GM18951 (cell line): Measurements from ENCODE around the gene CD1B.

Experiments used
- POLR2A ChIP-seq: IDR thresholded peaks from 4 replicates; pipeline ENCODE4 v1.6.1; 2011; ENCODE audit warnings: mild to moderate bottlenecking; ENCODE audit not compliant: insufficient read length, insufficient read depth; ENCODE audit errors: extremely low read depth
- in situ Hi-C: fragments of 300-500 bp; cut with MboI; formaldehyde crosslinking; loops from one replicate; pipeline ENCODE4 v1.12.0; 2022; ENCODE audit warnings: low sequenced_read_pairs, mixed read lengths, inconsistent platforms; ENCODE audit not compliant: unreplicated experiment

Gene CD1B

DNA sequence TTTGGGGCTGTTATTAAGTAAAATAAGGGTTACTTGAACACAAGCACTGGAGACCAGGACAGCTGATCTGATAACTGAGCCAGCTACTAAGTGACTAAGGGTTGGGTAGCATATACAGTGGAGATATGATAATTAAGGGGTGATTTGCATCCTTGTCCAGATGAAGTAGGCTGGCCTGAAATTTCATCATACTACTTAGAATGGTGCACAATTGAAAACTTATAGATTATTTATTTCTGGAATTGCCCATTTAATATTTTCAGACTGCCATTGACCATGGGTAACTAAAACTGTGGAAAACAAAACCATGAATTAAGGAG lies 3.8 kb upstream of the CD1B start:
- in situ Hi-C loops = no loop called here
- TF ChIP-seq POLR2A = no peak

DNA sequence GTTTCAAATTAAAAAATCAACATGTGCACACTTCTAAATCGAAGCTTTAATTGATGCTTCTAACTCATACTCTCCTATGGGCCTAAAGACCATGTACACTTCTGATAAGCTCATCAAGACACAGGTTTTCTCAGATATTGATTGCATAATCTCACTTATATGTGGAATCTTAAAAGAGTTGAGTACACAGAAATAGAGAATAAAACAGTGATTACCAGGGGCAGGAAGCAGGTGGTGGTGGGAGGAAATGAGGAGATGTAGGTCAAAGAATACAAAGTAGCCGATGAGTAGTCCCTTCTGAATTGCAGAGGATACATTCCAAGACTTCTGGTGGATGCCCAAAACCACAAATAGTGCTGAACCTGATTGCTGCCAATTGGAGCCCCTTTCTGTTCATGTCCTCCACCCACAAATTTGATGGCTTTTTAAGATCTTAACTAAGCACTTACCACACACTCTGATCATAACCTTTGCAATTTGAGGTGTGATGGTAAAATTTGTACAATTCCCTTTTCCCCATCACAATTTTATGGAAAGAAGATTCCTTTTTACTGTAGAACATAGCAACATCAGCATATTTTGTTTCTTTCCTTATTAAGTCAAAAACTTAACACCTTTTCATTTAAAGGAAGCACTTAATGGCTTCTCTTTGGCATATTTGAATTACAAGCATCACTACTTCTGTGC lies 3.3 kb upstream of the CD1B start:
- TF ChIP-seq POLR2A = no peak
- in situ Hi-C loops = no loop called here

DNA sequence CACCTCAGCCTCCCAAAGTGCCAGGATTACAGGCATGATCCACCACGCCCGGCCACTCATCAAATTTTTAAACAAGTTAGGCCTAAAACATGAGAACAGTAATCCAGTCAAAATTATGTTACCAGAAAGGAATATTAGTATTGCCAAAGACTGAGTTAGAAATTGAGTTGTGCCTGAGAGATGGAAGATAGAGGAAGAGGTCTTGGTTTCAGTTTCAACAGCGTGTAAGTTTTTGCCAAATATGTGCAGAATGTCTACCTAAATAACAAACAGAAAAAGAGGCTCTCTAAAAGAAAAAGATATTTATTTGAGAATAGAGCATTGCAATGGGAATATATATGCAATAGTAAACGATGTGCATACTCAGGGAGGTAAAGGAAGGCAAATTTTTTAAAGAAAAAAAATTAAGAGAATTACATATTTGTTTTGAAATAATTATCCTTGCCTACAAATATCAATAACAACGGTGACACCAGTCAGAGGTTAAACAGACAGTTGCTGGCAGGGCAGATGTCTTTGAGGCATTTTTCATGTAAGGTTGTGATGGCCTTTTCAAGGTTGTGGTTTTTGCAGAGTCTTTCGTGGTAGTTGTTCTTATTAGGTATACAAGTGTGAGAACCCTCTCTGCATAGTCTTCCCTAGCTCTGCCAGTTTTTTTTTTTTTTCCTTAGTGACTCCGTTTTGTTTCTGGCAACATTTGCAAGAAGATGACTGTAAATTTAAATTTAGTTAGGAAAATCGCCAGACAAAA lies 2.2 kb upstream of the CD1B start:
- TF ChIP-seq POLR2A = no peak
- in situ Hi-C loops = no loop called here

DNA sequence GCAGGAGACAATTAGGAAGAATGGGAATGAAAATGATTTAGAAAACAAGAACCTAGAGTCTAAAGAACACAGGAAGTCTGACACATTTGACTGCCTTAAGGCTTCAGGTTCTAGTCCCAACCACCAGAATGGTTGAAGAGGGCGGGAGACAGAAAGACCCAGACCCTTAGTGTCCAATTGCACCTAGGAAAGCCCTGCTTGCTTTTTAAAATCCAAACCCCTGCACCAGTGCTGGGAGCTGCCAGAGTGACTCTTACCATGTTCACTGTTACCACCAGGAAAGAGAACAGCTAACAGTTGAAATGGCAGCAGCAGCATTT lies 265 bp downstream of the CD1B start:
- in situ Hi-C loops = no loop called here
- TF ChIP-seq POLR2A = no peak

DNA sequence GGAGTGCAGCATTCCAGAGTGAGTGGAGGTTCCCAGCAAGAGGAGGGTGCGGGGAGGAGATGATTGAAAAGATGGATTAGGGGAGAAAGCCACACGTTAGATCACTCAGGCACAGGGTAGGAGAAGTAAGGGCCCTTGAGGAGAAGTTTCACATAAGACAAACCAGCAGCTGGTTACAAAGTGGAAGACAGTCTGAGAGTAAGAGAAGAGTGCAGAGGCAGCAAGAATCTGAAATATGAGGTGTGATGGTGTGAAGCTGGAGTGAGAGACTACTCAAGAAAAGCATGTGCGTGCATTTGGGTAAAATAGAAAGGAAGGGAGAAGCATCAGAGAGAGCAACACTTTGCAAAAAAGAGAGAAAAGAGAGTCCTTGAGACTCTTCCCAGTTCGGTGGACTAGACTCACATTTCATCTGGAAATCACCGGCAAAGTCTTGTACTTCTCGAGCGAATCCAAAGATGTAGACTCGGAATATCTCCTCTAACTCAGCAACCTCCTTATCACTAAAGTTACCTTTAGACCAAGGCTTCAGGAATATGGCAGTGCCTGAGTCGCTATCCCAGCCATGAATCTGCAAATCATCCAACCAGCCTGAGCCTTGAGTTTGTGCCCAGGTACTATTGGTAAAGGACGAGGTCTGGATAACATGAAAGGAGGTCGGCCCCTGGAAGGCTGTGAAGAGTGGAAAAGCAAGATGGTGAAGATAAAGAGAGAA lies 783 bp downstream of the CD1B start:
- in situ Hi-C loops = no loop called here
- no peak for TF ChIP-seq POLR2A

DNA sequence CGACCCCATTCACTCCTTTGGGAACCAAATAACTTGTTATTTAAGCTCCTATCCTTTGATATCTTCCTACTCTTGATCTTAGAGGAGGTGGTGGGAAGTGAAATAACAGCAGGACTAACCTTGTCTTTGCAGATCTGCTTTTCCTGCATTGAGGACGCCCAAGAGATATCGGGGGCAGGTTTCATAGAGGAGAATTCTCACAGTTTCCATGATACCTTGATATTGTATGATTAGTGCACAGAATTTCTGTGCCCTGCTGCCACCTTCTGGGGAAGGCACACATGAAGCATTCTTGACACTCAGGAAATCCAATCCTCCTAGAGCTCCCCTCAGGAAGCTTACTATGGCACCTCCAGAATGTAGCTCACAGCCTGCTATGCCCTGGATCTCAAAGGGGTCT lies 1.6 kb downstream of the CD1B start:
- TF ChIP-seq POLR2A = no peak
- in situ Hi-C loops = no loop called here

DNA sequence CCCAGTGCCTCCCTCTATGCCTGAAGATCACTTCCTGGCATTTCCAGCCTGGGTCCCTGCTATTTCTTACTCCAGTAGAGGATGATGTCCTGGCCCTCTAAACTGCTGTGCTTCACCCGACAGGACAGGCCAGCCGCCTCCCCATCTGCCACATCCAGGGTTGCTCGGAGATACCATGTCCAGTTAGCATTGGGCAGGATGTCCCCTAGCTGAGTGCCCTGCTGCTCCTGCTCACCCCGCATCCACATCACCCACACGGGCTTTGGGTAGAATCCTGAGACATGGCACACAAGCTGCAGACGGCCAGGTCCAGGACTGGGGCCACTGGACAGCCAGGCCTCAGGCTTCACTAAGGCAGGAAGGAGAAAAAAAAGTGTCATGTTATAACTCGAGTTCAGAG lies 2.0 kb downstream of the CD1B start:
- no peak for TF ChIP-seq POLR2A
- in situ Hi-C loops = no loop called here

DNA sequence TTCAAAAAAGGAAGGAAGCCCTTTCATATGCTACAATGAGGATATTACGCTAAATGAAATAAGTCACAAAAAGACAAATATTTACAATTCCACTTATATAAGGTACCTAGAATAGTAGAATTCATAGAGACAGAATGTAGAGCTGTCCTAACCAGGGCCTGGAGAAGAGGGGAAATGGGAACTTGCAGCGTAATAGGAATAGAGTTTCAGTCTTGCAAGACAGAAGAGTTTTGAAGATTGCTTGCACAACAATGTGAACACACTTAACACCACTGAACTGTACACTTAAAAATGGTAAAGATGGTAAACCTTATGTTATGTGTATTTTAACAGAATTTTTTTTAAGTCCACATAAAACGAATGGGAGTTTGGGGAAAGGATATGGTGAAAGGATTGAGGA lies 2.9 kb downstream of the CD1B start:
- in situ Hi-C loops = no loop called here
- no peak for TF ChIP-seq POLR2A

DNA sequence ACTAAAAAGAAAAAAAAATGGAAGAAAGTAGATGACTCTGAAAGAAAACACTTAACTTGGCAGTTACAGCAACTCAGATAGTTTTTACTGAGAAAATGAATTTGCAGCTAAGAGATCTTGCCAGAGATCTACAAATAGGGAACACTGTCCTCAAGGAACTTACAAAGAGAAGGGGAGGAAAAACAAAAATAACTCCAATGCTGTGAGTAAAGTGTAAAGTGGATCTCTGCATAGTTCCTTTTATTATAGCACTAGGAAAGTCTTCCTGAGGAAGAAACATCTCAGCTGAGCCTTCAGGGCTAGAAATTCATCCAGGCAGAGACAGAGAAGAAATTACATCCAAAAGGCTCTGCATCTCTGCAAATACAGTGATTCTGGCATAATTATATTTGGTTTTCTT lies 3.9 kb downstream of the CD1B start:
- in situ Hi-C loops = no loop called here

DNA sequence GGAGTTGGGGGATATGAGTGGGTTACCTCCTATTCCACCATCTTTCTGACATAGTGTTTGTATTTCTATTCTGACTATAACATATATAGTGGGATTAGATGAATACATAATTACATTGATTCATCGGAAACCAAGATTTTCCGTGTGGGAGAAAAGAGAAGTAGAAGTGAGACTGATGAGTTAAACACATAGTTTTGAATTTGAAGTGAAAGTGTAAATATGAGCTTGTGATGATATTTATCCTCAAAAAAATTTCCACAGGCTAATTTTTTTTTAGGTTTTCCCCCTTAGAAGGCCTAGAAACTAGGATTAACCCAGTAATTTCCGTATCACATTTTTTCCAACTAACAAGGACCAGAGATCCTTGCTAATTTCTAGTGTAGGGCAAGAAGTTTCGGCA lies 6.9 kb downstream of the CD1B start:
- in situ Hi-C loops = no loop called here
- TF ChIP-seq POLR2A = no peak

More for the DNA sequence above, 3.9 kb downstream of the CD1B start:
- TF ChIP-seq POLR2A = no peak

DNA sequence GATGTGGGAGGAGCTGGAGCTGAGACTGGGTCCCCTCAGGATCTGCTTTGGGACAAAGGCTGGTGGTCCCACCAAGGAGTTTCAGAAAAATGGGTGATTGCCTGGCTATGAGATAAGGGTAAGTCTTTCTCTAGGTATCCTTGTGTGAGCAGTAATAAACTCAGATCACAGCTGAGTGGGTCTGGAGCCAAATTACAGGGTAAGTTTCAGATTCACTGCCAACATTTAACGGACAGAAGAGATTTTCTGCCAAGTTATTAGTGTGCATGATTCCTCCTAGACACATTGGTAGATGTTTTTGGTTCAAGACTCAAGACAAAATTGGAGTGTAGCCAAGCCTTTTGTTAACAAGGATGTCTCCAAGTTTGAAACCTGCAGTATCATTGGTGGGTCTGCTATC lies 7.5 kb downstream of the CD1B start:
- in situ Hi-C loops = no loop called here

DNA sequence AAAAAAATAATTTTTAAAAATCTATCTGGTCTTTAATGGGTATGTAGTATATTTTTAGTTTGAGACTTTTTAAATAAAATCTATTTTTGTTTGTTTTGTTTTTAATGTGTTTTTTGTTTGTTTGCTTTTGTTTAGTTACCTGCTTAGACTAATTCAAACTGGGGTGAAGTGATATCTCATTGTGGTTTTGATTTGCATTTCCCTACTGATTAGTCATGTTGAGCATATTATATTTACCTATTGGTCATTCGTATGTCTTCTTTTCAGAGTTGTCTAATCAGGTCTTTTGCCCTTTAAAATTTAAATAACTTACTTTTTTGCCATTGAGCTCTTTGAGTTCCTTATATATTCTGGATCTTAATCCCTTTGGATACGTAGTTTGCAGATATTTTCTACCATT lies 20.3 kb downstream of the CD1B start:
- TF ChIP-seq POLR2A = no peak
- in situ Hi-C loops = no loop called here

More for the DNA sequence above, 7.5 kb downstream of the CD1B start:
- TF ChIP-seq POLR2A = no peak

DNA sequence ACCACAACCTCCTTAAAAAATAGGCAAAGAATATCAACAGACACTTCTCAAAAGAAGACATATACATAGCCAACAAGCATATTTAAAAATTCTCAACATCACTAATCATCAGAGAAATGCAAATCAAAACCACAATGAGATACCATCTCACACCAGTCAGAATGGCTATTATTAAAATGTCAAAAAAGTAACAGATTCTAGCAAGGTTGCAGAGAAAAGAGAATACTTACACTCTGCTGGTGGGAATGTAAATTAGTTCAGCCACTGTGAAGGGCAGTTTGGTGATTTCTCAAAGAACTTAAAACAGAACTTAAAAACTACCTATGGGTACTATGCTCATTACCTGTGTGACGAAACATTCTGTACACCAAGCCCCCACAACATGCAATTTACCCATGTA lies 20.7 kb downstream of the CD1B start:
- no peak for TF ChIP-seq POLR2A
- in situ Hi-C loops = no loop called here

DNA sequence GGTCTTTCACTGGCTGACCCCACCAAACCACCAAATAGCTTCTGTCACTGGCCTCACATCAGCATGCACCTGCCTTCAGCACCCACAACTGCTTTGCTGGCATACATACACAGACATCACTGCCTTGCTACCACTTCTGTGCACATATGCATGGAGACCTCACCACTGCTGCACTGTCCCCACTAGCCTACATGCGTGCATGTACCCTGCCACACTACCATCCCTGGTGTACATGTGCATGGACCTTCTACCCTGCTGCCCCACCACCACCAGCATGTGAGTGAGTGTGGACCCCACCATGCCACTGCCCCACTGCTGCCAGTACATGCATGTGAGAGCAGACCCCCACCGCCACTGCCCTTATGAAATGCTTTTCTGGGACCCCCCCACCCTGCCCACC lies 35.5 kb downstream of the CD1B start:
- in situ Hi-C loops = loop anchor here (25.0 kb wide), 1 partner anchor 767 kb away; no protein-coding TSS in a partner anchor
- no peak for TF ChIP-seq POLR2A
